ENCODE data around the gene FEZ2.
"Not testable (repeated sequence)": the region's sequence is repeated elsewhere in the genome, so short reads cannot be mapped to it uniquely, and the experiment has no call there.

FEZ2 gene

GRCh38 chr2:36597532-36598377 is at the start of gene FEZ2:
Gene FEZ2, minus strand, starts transcription at chr2:36598168. Its CDS starts 26 bp downstream, at chr2:36598142.
- peak; percentile 49 to 53 for DNase-seq (ENCODE audit: low read depth in 1 of 2, low spot score in 1 of 2)

- no peak for DNase-seq (ENCODE audit: low read depth in 1 of 2, low spot score in 1 of 2)
Observed at GRCh38 chr2:36634981-36635597, 37.1 kb upstream of the FEZ2 start.

- no peak for DNase-seq (ENCODE audit: low read depth in 1 of 2, low spot score in 1 of 2)
Observed at GRCh38 chr2:36633470-36634092, 35.6 kb upstream of the FEZ2 start.

GRCh38 chr2:36626756-36627155 is 28.8 kb upstream of the FEZ2 start:
- DNase-seq (ENCODE audit: low read depth in 1 of 2, low spot score in 1 of 2) = no peak

GRCh38 chr2:36626071-36626470 is 28.1 kb upstream of the FEZ2 start:
- no peak for DNase-seq (ENCODE audit: low read depth in 1 of 2, low spot score in 1 of 2)

- DNase-seq (ENCODE audit: low read depth in 1 of 2, low spot score in 1 of 2) = no peak
Observed at GRCh38 chr2:36625304-36625703, 27.3 kb upstream of the FEZ2 start.

GRCh38 chr2:36620321-36620720 is 22.4 kb upstream of the FEZ2 start:
- DNase-seq (ENCODE audit: low read depth in 1 of 2, low spot score in 1 of 2) = no peak

- DNase-seq (ENCODE audit: low read depth in 1 of 2, low spot score in 1 of 2) = no peak
Observed at GRCh38 chr2:36618381-36618780, 20.4 kb upstream of the FEZ2 start.

GRCh38 chr2:36616947-36617346 is 19.0 kb upstream of the FEZ2 start:
- DNase-seq (ENCODE audit: low read depth in 1 of 2, low spot score in 1 of 2) = no peak

- no peak for DNase-seq (ENCODE audit: low read depth in 1 of 2, low spot score in 1 of 2)
Observed at GRCh38 chr2:36615222-36615621, 17.3 kb upstream of the FEZ2 start.

GRCh38 chr2:36613801-36614200 is 15.8 kb upstream of the FEZ2 start:
- DNase-seq (ENCODE audit: low read depth in 1 of 2, low spot score in 1 of 2) = no peak

- DNase-seq (ENCODE audit: low read depth in 1 of 2, low spot score in 1 of 2) = no peak
Observed at GRCh38 chr2:36611316-36611990, 13.5 kb upstream of the FEZ2 start.

- no peak for DNase-seq (ENCODE audit: low read depth in 1 of 2, low spot score in 1 of 2)
Observed at GRCh38 chr2:36609507-36609906, 11.5 kb upstream of the FEZ2 start.

- DNase-seq (ENCODE audit: low read depth in 1 of 2, low spot score in 1 of 2) = no peak
Observed at GRCh38 chr2:36607947-36608346, 10.0 kb upstream of the FEZ2 start.

GRCh38 chr2:36606925-36607324 is 9.0 kb upstream of the FEZ2 start:
- DNase-seq (ENCODE audit: low read depth in 1 of 2, low spot score in 1 of 2) = no peak

GRCh38 chr2:36605273-36605672 is 7.3 kb upstream of the FEZ2 start:
- DNase-seq (ENCODE audit: low read depth in 1 of 2, low spot score in 1 of 2) = no peak

GRCh38 chr2:36603629-36604028 is 5.7 kb upstream of the FEZ2 start:
- not testable (repeated sequence) for DNase-seq (ENCODE audit: low read depth in 1 of 2, low spot score in 1 of 2)

GRCh38 chr2:36597003-36597531 is 901 bp downstream of the FEZ2 start:
- DNase-seq (ENCODE audit: low read depth in 1 of 2, low spot score in 1 of 2) = no peak

- DNase-seq (ENCODE audit: low read depth in 1 of 2, low spot score in 1 of 2) = no peak
Observed at GRCh38 chr2:36596397-36596796, 1.6 kb downstream of the FEZ2 start.

GRCh38 chr2:36594849-36595248 is 3.1 kb downstream of the FEZ2 start:
- DNase-seq (ENCODE audit: low read depth in 1 of 2, low spot score in 1 of 2) = no peak

GRCh38 chr2:36589230-36589630 is 8.7 kb downstream of the FEZ2 start:
- DNase-seq (ENCODE audit: low read depth in 1 of 2, low spot score in 1 of 2) = no peak
